HG02884 (cell line): ENCODE measurements around the gene SEMA5A.

Experiments
- ATAC-seq: cut with Tn5 transposase; IDR thresholded peaks from one replicate; pipeline ENCODE4 v1.9.1; 2021; ENCODE audit warnings: mild to moderate bottlenecking, moderate library complexity; ENCODE audit not compliant: unreplicated experiment

SEMA5A gene

GRCh38 chr5:9139344-9139743, 406.5 kb downstream of the SEMA5A start:
- ATAC-seq: no peak

GRCh38 chr5:9128136-9128535, 417.7 kb downstream of the SEMA5A start:
- ATAC-seq: no peak

- no peak for ATAC-seq
Measured at GRCh38 chr5:9126490-9126889, 419.4 kb downstream of the SEMA5A start.

GRCh38 chr5:9125852-9126251, 420.0 kb downstream of the SEMA5A start:
- ATAC-seq: peak; percentile 89

- ATAC-seq: no peak
Measured at GRCh38 chr5:9124838-9125237, 421.0 kb downstream of the SEMA5A start.

- ATAC-seq: no peak
Measured at GRCh38 chr5:9124071-9124470, 421.8 kb downstream of the SEMA5A start.

GRCh38 chr5:9122528-9122927, 423.3 kb downstream of the SEMA5A start:
- ATAC-seq: no peak

- ATAC-seq: no peak
Measured at GRCh38 chr5:9121597-9121996, 424.3 kb downstream of the SEMA5A start.

GRCh38 chr5:9118852-9119251, 427.0 kb downstream of the SEMA5A start:
- no peak for ATAC-seq

GRCh38 chr5:9115093-9115492, 430.8 kb downstream of the SEMA5A start:
- no peak for ATAC-seq

GRCh38 chr5:9112520-9113291, 433.2 kb downstream of the SEMA5A start:
- no peak for ATAC-seq

GRCh38 chr5:9108162-9108561, 437.7 kb downstream of the SEMA5A start:
- no peak for ATAC-seq

- ATAC-seq: no peak
Measured at GRCh38 chr5:9105851-9106250, 440.0 kb downstream of the SEMA5A start.

GRCh38 chr5:9104571-9105339, 441.1 kb downstream of the SEMA5A start:
- no peak for ATAC-seq

- ATAC-seq: no peak
Measured at GRCh38 chr5:9103290-9103689, 442.6 kb downstream of the SEMA5A start.

- no peak for ATAC-seq
Measured at GRCh38 chr5:9099689-9100088, 446.2 kb downstream of the SEMA5A start.

- ATAC-seq: no peak
Measured at GRCh38 chr5:9098990-9099389, 446.9 kb downstream of the SEMA5A start.

- ATAC-seq: no peak
Measured at GRCh38 chr5:9094582-9094981, 451.3 kb downstream of the SEMA5A start.

- ATAC-seq: no peak
Measured at GRCh38 chr5:9091896-9092662, 453.8 kb downstream of the SEMA5A start.

- ATAC-seq: no peak
Measured at GRCh38 chr5:9090381-9091026, 455.4 kb downstream of the SEMA5A start.

- no peak for ATAC-seq
Measured at GRCh38 chr5:9089893-9090292, 456.0 kb downstream of the SEMA5A start.
